IMR-90 (cell line): Measurements from ENCODE around the gene SARDH.

Source experiments
- CEBPB ChIP-seq: IDR thresholded peaks from 2 replicates; pipeline ENCODE4 v1.6.1; 2012; ENCODE audit warnings: low read depth, low read length, improper control_type of control experiment
- MAFK ChIP-seq: IDR thresholded peaks from 2 replicates; pipeline ENCODE4 v1.6.1; 2012; ENCODE audit warnings: low read depth, low read length, improper control_type of control experiment
- NFE2L2 ChIP-seq: fragments of 150-350 bp; IDR thresholded peaks from 2 replicates; pipeline ENCODE4 v1.6.1; 2016; ENCODE audit warnings: low read depth, mild to moderate bottlenecking, low read length
- POLR2A ChIP-seq: IDR thresholded peaks from 2 replicates; pipeline ENCODE4 v1.6.1; 2012; ENCODE audit warnings: mild to moderate bottlenecking, low read depth, low read length
- RAD21 ChIP-seq: IDR thresholded peaks from 2 replicates; pipeline ENCODE4 v1.6.1; 2012; ENCODE audit warnings: low read length, improper control_type of control experiment
- RFX5 ChIP-seq: IDR thresholded peaks from 2 replicates; pipeline ENCODE4 v1.8.0; 2012; ENCODE audit warnings: low read depth, mild to moderate bottlenecking, low read length, moderate library complexity
- SMC3 ChIP-seq: fragments of 150-350 bp; IDR thresholded peaks from 2 replicates; pipeline ENCODE4 v1.6.1; 2016; ENCODE audit warnings: low read depth, mild to moderate bottlenecking, antibody characterized with exemption, low read length, moderate library complexity
- TF ChIP-seq, protein P1 (sequence below): conservative IDR thresholded peaks from 2 replicates; pipeline ENCODE4 v1.5.1; 2012; ENCODE audit warnings: mild to moderate bottlenecking, low read depth, low read length, improper control_type of control experiment
- TF ChIP-seq, protein P2 (sequence below): fragments of 150-350 bp; IDR thresholded peaks from 2 replicates; pipeline ENCODE4 v1.6.1; 2017; ENCODE audit warnings: mild to moderate bottlenecking, antibody characterized with exemption, low read length, low read depth
- TF ChIP-seq, protein P3 (sequence below): fragments of 150-350 bp; IDR thresholded peaks from 2 replicates; pipeline ENCODE4 v1.6.1; 2016; ENCODE audit warnings: low read depth, mild to moderate bottlenecking, low read length, moderate library complexity, borderline replicate concordance

DNA sequence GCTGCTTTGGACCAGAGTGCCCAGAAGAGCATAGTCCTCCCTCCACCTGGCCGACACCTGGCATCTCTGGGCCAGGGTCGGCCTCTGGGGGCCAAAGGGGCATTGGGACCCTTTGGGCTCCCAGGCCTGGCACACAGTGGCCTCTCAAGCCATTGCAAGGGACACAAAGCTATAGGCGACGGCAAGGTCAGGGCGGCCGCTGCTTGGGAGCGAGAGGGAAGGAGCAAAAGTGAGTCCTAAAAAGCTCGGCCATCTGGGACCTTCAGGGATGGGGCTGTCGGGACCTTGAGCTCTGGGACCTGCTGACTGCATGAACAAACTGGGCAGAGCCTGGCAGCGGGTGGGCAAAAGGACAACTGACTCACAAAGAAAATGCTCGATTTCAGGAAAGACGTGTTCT, 88.1 kb downstream of the SARDH start:
- TF ChIP-seq RFX5 (no peak), POLR2A (no peak), NFE2L2 (no peak), CEBPB (no peak), MAFK (no peak), SMC3 (no peak), RAD21 (no peak)
- TF ChIP-seq, protein P1, sequence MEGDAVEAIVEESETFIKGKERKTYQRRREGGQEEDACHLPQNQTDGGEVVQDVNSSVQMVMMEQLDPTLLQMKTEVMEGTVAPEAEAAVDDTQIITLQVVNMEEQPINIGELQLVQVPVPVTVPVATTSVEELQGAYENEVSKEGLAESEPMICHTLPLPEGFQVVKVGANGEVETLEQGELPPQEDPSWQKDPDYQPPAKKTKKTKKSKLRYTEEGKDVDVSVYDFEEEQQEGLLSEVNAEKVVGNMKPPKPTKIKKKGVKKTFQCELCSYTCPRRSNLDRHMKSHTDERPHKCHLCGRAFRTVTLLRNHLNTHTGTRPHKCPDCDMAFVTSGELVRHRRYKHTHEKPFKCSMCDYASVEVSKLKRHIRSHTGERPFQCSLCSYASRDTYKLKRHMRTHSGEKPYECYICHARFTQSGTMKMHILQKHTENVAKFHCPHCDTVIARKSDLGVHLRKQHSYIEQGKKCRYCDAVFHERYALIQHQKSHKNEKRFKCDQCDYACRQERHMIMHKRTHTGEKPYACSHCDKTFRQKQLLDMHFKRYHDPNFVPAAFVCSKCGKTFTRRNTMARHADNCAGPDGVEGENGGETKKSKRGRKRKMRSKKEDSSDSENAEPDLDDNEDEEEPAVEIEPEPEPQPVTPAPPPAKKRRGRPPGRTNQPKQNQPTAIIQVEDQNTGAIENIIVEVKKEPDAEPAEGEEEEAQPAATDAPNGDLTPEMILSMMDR = no peak
- TF ChIP-seq, protein P2, sequence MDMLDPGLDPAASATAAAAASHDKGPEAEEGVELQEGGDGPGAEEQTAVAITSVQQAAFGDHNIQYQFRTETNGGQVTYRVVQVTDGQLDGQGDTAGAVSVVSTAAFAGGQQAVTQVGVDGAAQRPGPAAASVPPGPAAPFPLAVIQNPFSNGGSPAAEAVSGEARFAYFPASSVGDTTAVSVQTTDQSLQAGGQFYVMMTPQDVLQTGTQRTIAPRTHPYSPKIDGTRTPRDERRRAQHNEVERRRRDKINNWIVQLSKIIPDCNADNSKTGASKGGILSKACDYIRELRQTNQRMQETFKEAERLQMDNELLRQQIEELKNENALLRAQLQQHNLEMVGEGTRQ = no peak
- TF ChIP-seq, protein P3, sequence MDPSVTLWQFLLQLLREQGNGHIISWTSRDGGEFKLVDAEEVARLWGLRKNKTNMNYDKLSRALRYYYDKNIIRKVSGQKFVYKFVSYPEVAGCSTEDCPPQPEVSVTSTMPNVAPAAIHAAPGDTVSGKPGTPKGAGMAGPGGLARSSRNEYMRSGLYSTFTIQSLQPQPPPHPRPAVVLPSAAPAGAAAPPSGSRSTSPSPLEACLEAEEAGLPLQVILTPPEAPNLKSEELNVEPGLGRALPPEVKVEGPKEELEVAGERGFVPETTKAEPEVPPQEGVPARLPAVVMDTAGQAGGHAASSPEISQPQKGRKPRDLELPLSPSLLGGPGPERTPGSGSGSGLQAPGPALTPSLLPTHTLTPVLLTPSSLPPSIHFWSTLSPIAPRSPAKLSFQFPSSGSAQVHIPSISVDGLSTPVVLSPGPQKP = no peak
